Kidney epithelial cell (primary cell): Measurements from ENCODE around the gene PPP1R14B. TPM values are rescaled to one million over a fixed set of nuclear protein-coding genes. Genes with fewer than 3 reads are reported as not detected.

Experiments
- DNase-seq: peaks from one replicate; pipeline ENCODE4 v3.0.0-alpha.2; 2010; ENCODE audit warnings: low read depth
- H3K27me3 ChIP-seq: 2 replicates; pipeline ENCODE4 v1.6.0; 2011; ENCODE audit warnings: low read length; ENCODE audit not compliant: control insufficient read depth, insufficient read depth
- H3K36me3 ChIP-seq: 2 replicates; pipeline ENCODE4 v1.5.1; 2011; ENCODE audit warnings: low read length; ENCODE audit not compliant: control insufficient read depth, insufficient read depth
- H3K4me3 ChIP-seq: 2 replicates; pipeline ENCODE4 v1.5.1; 2011; ENCODE audit warnings: low read depth, mild to moderate bottlenecking, control low read depth, low read length
- CTCF ChIP-seq: IDR thresholded peaks from 2 replicates; pipeline ENCODE4 v1.5.1; 2011; ENCODE audit warnings: mild to moderate bottlenecking, moderate library complexity, low read length, control low read depth, inconsistent platforms; ENCODE audit not compliant: insufficient read depth, poor library complexity, severe bottlenecking
- total RNA-seq: library from RNA; depleted of rRNA; stranded (reverse); fragments of >200 nt; gene quantifications from 2 replicates; pipeline ENCODE4 v1.2.3, GENCODE V29; 2015

The PPP1R14B gene
- total RNA-seq, 1 donor from 2014 or later, result 599 TPM

- no peak for TF ChIP-seq CTCF
- Histone ChIP-seq H3K4me3 (no peak overlapping the region), H3K27me3 (no peaks in the 10 kb centered on the region), H3K36me3 (peaks cover 1% of the 10 kb centered on the region)
- no peak for DNase-seq
Measured at GRCh38 chr11:64283092-64283491, 36.3 kb upstream of the PPP1R14B start.

- no peaks in the 10 kb centered on the region for H3K27me3 ChIP-seq
- H3K36me3 ChIP-seq, result peaks cover 1% of the 10 kb centered on the region
- DNase-seq, result no peak
Measured at GRCh38 chr11:64281957-64282770, 35.4 kb upstream of the PPP1R14B start.

GRCh38 chr11:64278576-64279190 lies 31.9 kb upstream of the PPP1R14B start:
- no peak for TF ChIP-seq CTCF
- no peak for DNase-seq
- Histone ChIP-seq H3K27me3 (no peaks in the 10 kb centered on the region), H3K36me3 (peaks cover 1% of the 10 kb centered on the region), H3K4me3 (no peak overlapping the region)

More at GRCh38 chr11:64281957-64282770, 35.4 kb upstream of the PPP1R14B start:
- H3K4me3 ChIP-seq, result no peak overlapping the region
- TF ChIP-seq CTCF, result no peak

- Histone ChIP-seq H3K4me3 (no peak overlapping the region), H3K36me3 (no peaks in the 10 kb centered on the region), H3K27me3 (no peaks in the 10 kb centered on the region)
- DNase-seq, result no peak
- no peak for TF ChIP-seq CTCF
Measured at GRCh38 chr11:64276653-64277431, 30.1 kb upstream of the PPP1R14B start.

- Histone ChIP-seq H3K4me3 (no peak overlapping the region), H3K36me3 (no peaks in the 10 kb centered on the region), H3K27me3 (no peaks in the 10 kb centered on the region)
- TF ChIP-seq CTCF, result no peak
- no peak for DNase-seq
Measured at GRCh38 chr11:64275841-64276240, 29.1 kb upstream of the PPP1R14B start.
